Frontal cortex (tissue), 4 donors: ENCODE results near the gene ARX. TPM values are rescaled to one million over a fixed set of nuclear protein-coding genes. Genes with fewer than 3 reads are reported as not detected.

Source experiments
- DNase-seq, 2 donors: peaks; one replicate each; pipeline ENCODE4 v3.0.0; 2012; ENCODE audit warnings: low spot score in 2 of 2
- FAIRE-seq: peaks from 2 replicates; lab custom pipeline; 2012; peaks lifted over from hg19 to GRCh38; lab: Jason Lieb, UNC
- total RNA-seq: library from RNA; depleted of rRNA; stranded (reverse); fragments of >200 nt; gene quantifications from one replicate; pipeline ENCODE4 v1.2.3, GENCODE V29; 2014
- donor health status: control.
- donor health status: control.
- donor health status: control.

Gene ARX
- total RNA-seq, 1 donor from 2014 or later, result 6.1 TPM

DNA sequence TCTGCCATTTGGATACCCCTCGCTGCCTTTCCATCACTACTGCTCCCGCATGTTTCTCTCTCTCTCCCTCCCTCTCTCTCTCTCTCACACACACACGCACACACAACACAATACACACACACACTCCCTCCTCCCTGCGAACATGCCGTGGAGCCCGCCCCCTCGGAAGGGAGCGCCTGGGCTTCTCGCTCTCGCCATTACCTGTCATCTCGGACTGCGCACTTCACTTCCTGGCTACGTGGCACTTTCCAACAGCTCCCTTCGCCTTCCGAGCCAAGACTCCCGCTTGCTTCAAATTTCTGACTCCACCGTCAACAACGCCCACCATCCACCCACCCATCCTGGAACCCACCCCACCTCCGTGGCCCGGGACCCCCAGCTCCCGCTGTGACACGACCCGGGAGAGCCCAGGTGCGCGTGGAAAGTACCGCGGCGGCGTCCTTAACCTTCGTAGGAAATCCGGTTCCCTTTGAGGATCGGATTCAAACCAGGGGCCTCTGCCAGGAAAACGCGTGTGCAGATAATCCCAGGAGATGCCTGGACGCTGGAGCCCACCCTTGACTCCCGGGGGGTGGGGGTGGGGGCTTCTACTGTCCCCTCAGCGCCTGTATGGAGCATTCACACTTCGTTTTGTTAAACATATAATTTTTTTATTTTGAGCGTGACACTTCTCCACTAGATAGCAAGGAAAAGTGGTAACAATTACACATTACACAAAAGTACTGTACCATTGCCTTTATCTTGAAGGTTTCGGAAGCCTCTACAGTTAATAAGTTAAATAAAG lies 12.5 kb downstream of the ARX start:
- no peak for FAIRE-seq
- DNase-seq, result no peak

DNA sequence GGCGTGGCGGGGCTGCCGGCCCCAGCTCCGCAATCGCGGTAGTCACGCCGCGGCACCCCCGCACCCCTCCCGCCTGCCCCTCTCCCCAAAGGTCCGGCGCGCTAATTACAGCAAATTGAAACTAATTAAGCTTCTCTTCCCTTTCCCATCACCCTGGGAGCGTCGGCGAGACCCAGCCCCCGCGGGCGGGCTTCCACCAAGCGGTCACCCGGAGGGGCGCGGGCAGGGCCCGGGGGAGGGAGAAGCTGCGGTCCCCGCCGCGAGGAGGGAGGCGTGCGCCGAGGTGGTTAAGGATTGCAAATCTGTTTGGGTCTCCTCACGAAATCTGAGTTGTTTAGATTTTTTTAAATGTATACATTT lies 13.1 kb downstream of the ARX start:
- no peak for FAIRE-seq
- no peak for DNase-seq

DNA sequence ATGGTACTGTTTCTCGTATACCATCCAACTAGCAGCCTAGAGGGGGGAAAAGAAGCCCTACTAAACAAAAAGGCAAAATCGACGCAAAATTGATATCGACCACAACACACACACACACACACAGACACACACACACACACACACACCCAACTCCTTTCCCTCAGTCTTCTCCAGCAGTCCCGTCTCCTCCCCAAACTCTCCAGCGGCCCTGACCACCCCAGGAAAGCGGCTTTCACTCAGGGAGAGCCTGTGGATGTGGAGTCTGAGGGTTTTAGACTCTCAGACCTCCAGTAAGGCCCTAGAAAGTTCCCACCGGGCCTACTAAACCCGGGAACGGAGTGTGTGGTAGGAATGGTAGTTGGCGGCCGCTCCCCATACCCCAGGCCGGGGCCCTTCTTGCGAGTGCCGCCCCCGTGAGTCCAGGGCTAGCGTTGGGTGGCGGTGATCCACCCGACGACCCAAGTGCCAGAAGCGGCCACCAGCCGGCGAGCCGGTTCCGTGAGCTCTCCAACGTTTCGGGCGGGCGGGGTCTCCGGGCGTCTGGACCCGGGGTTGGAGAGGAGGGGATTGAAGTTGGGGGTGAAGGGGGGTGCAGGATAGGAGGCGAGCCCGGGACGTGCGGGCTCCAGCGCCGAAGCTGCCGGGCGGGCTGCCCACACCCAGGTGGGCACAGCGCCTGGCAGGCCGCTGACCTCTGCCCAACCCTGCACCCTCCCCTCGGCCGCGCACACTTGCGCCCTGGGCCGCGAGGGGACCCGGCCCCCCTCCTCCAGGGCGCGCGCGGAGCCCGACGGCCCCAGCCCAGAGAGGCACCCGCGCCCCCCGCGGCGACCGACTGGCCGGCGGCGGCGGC lies 13.7 kb downstream of the ARX start:
- no peak for FAIRE-seq

DNA sequence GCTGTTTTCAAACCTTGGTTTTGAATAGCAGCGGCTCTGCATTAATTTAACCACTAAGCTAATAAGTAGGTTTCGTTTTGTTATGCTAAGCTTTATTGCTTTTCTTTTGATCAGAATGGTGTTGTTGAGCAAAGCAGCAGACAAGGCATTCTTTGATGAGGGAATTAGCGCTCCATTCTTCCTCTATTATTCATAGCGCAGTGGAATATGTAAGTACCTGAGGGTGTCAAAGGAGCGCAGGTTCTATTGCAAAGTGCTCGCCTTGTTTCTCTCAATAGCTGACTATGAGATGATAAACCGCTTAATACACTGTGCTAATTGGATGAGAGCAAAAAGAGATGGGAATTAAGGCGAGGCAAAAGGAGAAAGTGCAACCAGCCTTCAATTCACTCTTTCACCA lies 16.3 kb downstream of the ARX start:
- no peak for DNase-seq
- no peak for FAIRE-seq

More for the DNA sequence above, 13.7 kb downstream of the ARX start:
- DNase-seq, result no peak

DNA sequence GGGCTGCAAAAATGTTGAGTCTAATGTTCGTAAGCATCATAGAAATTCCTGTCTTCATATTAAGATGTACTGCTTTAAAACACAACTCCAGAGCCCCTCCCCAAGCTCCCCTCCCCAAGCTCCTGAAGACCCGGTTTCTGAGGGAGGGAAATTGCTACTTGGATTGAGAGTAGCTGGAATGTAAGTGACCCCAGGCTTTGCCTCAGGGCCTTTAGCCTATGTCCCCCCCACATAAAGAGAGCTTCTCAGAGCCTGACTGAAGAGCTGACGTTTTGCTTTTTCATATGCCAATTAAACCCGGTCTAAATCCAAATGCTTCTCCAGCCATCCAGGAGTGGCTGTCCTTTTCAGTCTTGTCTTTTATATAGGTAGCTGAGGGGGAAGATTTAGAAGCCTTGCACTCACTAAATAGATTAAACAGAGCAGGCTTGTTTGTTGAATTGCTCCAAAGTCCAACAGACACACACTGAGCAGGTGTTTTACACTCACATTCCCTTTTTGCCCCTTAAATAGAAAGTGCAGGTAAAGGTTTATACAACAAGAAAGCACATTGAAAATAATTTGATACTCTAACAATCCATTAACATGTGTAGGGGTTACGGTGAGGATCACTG lies 19.6 kb downstream of the ARX start:
- FAIRE-seq (no peak), DNase-seq (no peak)

DNA sequence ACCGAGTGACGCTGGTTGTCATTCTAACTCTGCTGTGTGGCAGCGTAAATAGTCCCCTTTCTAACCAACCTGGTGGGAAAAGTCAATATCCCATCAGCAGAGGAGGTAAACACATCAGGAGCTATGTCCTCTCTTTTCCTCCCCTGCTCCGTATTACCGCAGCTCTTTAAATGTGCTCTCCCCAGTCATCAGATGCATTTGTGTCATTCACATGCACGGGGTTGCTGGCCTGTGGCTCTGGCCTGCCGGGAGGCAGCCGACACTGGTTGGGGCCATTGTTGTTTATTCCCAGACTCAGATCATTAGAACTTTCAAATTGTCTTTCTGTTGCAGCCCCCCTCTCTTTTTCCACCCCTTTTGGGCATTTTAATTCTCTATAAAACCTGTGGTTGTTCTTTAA lies 21.9 kb downstream of the ARX start:
- DNase-seq (no peak), FAIRE-seq (no peak)

DNA sequence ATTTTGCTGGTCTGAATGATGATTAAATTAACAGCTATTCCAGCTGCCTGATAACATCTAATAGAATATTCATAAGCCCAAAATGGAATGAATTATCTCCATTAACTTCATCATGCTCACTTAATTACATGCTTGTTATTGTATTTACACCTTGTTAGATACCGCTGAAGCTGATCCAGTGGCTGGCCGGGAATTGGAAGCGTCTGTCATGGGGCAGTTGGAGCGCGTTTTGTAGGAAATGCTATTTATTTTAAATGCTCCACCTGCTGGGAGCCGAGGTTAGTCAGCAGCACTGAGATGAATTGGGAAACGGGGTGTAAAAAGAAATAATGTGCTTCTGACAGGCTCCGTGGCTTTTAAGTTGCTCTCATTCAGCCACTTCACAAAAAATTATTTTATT lies 25.2 kb downstream of the ARX start:
- DNase-seq (no peak), FAIRE-seq (no peak)

DNA sequence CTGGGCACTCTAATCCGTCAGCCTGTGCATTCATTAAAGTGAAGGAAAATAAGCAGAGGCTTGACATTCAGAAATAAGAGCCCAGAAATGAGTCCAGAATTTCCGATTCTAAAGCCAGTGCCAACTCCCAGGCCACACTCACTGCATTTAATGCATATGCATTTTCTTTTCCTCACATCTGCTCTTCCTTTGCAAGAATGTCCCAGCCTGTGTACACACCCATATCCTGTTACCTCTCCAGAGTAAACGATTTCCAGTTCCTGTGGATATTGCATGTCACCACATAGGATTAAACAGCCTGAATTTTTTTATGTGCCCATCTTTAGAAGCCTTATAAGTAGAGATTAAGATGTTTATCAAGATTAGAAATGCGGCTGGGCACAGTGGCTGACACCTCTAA lies 27.5 kb downstream of the ARX start:
- no peak for FAIRE-seq

DNA sequence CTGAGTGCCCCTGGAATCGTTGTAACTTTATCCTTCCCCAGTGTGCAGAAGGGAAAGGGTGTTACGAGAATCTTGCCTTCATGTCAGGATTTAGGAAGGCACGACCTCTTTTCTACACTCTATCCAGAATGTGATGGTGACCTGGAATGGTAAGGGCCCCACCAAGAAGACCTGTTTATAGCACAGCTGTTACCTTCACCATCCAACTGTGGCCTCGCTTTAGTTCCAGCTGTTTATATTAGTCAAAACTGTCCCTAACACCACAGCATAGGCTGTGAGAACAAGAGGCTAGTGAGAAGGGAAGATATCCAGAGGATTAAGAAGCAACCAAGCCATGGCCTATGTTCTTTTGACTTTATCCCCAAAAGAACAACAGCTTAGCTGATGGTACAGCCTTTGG lies 28.0 kb downstream of the ARX start:
- FAIRE-seq, result no peak

More for the DNA sequence above, 27.5 kb downstream of the ARX start:
- DNase-seq, result no peak

DNA sequence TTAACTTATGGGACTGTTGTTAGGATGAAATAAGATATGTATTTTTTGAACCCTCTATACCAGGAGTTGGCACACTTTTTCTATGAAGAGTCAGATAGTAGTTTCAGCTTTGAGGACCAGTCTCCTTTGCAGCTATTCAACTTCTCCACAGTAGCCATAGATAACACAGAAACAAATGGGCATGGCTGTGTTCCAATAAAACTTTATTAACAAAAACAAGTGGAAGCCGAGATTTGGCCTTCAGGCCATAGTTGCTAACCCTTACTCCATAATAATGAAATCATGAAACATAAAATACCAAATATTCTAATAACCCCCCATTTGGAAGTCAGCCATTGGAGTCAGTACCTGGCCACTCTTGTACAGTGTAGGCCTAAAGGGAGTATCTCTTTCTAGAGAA lies 30.6 kb downstream of the ARX start:
- DNase-seq, result no peak
- FAIRE-seq, result no peak

More for the DNA sequence above, 28.0 kb downstream of the ARX start:
- DNase-seq, result no peak

DNA sequence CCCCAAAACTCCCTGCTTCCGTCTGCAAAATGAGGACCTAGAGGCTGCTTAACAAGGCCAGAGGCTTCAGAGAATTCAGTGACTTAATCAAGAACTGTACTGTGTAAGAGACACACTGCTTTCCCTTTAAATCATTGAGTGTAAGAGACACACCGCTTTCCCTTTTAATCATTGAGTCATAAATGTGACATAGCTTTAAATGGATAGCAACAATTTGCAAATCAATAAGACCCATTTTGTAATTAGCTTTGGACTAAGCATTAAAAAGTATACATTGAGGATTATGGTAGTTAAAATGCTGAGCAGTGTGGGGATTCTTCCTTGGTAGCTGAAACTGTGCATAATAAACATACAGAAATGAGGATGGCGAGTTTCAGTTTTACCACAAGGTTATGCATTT lies 31.8 kb downstream of the ARX start:
- FAIRE-seq, result no peak
- no peak for DNase-seq

DNA sequence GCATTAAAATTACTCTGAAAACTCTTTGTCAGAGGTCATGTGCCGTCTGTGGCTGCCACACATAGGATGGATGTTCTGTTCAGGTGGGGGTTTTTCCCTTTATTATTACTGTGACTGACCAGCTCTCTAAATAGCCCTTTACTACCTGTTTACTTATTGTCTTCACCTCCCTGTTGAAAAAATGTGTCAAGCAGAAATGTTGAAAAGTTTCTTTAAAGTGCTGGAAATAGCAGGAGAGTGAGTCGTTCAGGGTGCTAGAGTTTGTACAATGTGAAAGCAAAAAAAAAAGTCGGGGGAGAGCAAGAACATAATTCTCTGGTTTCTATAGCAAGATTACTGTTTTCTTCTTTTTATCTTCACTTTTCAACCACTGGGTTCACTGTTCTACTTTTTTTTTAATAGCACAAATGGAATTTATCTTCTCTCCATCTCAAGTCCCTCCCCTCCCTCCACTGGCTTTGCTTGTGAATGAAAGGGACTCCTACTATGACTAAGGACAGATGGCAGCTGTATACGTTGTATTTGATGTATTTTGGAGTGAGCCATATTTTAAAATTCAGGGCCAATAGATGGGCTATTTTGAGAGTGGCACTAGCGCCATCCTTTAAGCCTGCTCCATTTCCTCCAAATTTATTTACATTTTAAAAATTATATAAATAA lies 33.3 kb downstream of the ARX start:
- DNase-seq, result no peak
- no peak for FAIRE-seq

DNA sequence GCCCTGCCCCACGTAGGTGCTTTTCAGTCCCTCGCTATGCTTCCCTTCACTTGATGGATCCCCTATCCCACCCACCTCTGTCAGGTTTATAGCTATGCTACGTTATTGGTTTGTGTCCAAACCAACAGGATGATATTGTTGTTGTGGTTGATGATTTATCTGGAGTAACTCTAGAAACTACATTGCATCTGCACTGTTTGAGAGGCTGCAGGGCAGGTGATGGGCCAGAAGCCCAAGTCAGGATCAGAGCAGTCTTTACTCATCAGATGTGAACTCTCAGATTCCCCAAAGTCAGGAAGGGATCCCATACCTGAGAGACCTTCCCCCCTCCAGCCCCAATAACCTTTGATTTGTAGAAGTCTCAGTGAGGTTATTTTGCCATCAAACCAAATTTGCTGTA lies 34.7 kb downstream of the ARX start:
- DNase-seq, result no peak
- FAIRE-seq, result no peak

DNA sequence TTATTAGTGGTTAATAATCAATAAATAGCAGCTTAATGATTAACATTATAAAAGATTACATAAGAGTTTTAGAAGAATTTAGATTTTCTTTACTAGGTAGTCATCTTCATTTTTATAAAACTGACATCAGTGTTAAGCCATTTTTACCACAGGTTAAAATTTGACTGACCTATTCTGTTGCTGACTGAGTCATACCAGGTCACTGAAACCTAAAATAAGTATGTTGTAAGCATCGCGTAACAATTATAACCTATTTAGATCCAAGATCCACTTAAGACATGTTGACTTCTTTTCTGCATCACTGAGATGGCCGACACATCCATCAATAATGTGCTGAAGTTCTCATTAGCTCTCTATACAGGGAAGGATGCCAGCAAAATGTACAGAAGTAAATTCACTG lies 36.7 kb downstream of the ARX start:
- no peak for FAIRE-seq
- DNase-seq, result no peak

DNA sequence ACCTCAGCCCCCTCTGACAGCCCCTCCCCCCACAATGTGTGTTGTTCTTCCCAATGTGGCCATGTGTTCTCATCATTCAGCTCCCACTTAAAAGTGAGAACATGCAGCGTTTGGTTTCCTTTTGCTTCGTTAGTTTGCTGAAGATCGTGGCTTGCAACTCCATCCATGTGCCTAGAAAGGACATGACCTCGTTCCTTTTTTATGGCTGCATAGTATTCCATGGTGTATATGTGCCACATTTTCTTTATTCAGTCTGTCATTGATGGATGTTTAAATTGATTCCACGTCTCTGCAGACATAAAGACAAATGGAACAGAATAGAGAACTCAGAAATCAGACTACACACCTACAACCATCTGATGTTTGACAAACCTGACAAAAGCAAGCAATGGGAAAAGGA lies 46.0 kb downstream of the ARX start:
- FAIRE-seq, result no peak
- DNase-seq, result no peak

DNA sequence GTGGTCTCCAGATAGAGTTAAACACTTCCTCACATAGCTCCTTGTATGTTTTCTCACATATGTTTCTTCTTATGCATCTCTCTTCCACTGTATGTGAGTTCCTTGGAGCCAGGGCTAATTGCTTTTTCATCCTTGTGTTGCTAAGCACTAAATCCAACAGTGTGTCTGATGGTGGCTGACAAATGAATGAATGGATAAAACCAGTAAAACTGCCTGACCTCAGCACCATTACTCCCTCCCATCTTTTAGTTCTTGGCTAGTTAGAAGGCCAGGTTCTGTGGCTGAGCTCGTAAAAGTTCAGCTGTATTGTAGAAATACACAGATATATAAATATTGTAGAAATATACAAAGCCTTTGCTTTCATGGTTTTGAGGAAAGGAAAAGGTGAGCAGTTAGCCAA lies 50.4 kb downstream of the ARX start:
- DNase-seq (no peak), FAIRE-seq (no peak)

DNA sequence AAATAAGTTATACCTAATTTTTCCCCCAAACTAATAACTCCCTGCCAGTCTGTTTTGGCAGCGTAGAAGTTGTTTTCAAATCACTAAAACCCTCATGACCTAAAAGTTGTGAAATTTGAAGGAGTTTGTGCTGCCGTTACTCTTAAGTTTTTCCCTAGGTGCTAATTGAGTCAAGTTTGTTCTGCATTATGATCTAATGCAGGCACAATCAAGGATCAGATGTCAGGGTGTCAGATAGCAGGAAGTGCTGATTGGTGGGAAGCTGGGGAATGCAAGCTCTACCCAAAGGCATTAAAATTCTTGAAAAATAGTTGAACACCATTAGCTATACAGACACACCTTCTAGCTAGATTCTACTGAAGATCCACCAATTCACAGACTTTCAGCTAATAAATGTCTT lies 51.9 kb downstream of the ARX start:
- FAIRE-seq (no peak), DNase-seq (no peak)

DNA sequence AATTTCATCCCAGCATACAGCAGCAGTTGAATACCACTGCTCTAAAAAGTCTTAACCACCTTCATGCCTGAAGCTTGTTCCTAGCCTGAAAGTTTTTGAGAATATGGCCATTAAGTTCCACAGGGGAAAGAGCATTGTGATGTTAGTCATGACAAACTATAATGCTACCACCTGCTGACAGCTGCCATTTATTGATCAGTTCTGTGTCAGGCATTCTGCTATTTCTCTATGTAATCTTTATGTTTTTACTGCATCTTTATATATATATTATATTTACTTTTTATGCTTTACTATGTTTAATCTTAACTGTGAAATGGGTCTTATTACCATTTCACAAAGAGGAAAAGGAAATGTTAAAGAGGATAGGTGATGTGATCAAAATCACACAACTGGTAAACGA lies 54.0 kb downstream of the ARX start:
- DNase-seq (no peak), FAIRE-seq (peak; percentile 3)

DNA sequence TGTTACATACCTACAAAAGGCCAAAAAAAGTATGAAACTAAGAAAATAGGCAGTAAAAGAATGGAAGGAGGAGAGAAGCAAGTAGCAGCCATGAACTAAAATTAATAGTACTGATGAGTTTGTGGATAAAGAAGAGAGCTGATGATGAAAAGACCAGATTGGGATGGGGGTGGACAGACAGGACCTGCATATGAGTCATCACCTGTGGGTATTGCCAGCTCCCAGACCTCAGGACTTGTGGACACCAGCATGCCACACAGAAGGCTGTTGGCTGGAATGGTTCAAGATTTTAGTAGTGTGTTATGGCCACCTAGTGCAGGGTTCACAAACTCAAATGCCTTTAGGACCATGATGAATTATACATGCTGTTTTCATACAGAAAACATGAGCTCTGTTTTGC lies 58.9 kb downstream of the ARX start:
- DNase-seq (no peak), FAIRE-seq (no peak)

DNA sequence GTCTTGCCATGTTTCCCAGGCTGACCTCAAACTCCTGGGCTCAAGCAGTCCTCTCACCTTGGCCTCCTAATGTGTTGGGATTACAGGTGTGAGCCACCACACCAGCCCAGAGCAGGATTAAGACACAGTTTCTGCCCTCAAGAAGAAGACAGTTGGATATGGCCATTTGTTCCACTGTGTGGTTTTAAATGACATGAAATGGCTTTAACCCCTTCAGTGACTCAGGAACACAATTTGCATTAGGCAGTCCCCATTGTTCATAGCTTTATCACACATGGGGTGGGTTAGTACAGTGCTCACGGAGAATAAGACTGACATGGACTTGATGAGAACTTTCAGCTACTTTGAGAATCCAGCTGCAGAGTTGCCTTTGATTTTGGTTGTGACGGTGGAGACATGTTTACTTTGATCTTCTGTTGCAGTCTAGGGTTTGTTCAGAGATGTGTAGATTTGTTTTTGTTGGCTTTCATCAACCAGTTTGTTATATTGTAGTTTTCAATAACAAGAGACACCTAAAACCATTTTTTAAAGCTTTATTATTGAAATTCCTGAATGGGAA lies 60.3 kb downstream of the ARX start:
- DNase-seq, result no peak
- no peak for FAIRE-seq
